BJ (cell line): ENCODE measurements around the gene SGSM1. TPM values are rescaled to one million over a fixed set of nuclear protein-coding genes. Genes with fewer than 3 reads are reported as not detected.

Experiments used
- CTCF ChIA-PET: fragments of 350-600 bp; formaldehyde crosslinking; extraction: SDS; loops from one replicate; lab custom pipeline; 2021; ENCODE audit warnings: antibody characterized with exemption, inconsistent platforms; lab: Yijun Ruan, JAX
- POLR2A ChIA-PET: fragments of 300-600 bp; sonication (Branson Sonifier 250); formaldehyde crosslinking; extraction: SDS; loops from one replicate; lab custom pipeline; 2021; ENCODE audit warnings: antibody characterized with exemption; lab: Charles Lee
- DNase-seq: peaks from one replicate; pipeline ENCODE4 v3.0.0-alpha.2; 2011; ENCODE audit warnings: low read depth
- H3K27me3 ChIP-seq: 2 replicates; pipeline ENCODE4 v1.6.0; 2011; ENCODE audit warnings: low read length; ENCODE audit not compliant: control insufficient read depth, insufficient read depth
- H3K36me3 ChIP-seq: 2 replicates; pipeline ENCODE4 v1.5.1; 2011; ENCODE audit warnings: low read length; ENCODE audit not compliant: control insufficient read depth, insufficient read depth
- H3K4me3 ChIP-seq: 2 replicates; pipeline ENCODE4 v1.5.1; 2011; ENCODE audit warnings: low read depth, mild to moderate bottlenecking, control low read depth, low read length
- CTCF ChIP-seq: IDR thresholded peaks from 2 replicates; pipeline ENCODE4 v1.5.1; 2011; ENCODE audit warnings: low read depth, mild to moderate bottlenecking, control low read depth, inconsistent platforms, low read length, moderate library complexity; ENCODE audit not compliant: insufficient read depth
- polyA plus RNA-seq: library from polyadenylated mRNA; depleted of rRNA; stranded (reverse); fragments of >200 nt; gene quantifications from 2 replicates; pipeline ENCODE4 v1.2.3, GENCODE V29; 2011

The SGSM1 gene
- polyA plus RNA-seq, 1 experiment = not detected

GRCh38 chr22:24807284-24807950, 1.4 kb downstream of the SGSM1 start:
- no peak for DNase-seq
- no peak for TF ChIP-seq CTCF
- ChIA-PET CTCF (no interaction called here), POLR2A (no interaction called here)
- Histone ChIP-seq H3K36me3 (no peaks in the 10 kb centered on the region), H3K4me3 (no peak overlapping the region), H3K27me3 (peaks cover 5% of the 10 kb centered on the region)

GRCh38 chr22:24809331-24809730, 3.3 kb downstream of the SGSM1 start:
- ChIA-PET POLR2A (no interaction called here), CTCF (no interaction called here)

GRCh38 chr22:24810043-24810749, 4.2 kb downstream of the SGSM1 start:
- CTCF ChIA-PET = interaction anchor here (0.6 kb wide), 2 partner anchors 1549 to 1556 kb away, joined by 3 read pairs; no protein-coding TSS in a partner anchor
- no peak for DNase-seq
- H3K27me3 ChIP-seq = peaks cover 5% of the 10 kb centered on the region; the same call in 1 of the 2 replicates

More at GRCh38 chr22:24809331-24809730, 3.3 kb downstream of the SGSM1 start:
- H3K36me3 ChIP-seq = no peaks in the 10 kb centered on the region
- no peak overlapping the region for H3K4me3 ChIP-seq
- H3K27me3 ChIP-seq = peaks cover 5% of the 10 kb centered on the region; the same call in 1 of the 2 replicates
- no peak for DNase-seq
- no peak for TF ChIP-seq CTCF

GRCh38 chr22:24812950-24813775, 7.2 kb downstream of the SGSM1 start:
- DNase-seq = no peak
- ChIA-PET CTCF (interaction anchor here (1.1 to 2.6 kb wide), 2 partner anchors 11 kb away, joined by 9 to 11 read pairs; no protein-coding TSS in a partner anchor), POLR2A (no interaction called here)
- TF ChIP-seq CTCF = no peak
- no peak overlapping the region for H3K4me3 ChIP-seq
- peaks cover 2% of the 10 kb centered on the region; the same call in 1 of the 2 replicates for H3K27me3 ChIP-seq
- H3K36me3 ChIP-seq = no peaks in the 10 kb centered on the region

More at GRCh38 chr22:24810043-24810749, 4.2 kb downstream of the SGSM1 start:
- Histone ChIP-seq H3K36me3 (no peaks in the 10 kb centered on the region), H3K4me3 (no peak overlapping the region)
- no peak for TF ChIP-seq CTCF
- POLR2A ChIA-PET = no interaction called here
